ENCODE measurements around the gene SNAPC2. TPM values are rescaled to one million over a fixed set of nuclear protein-coding genes. Genes with fewer than 3 reads are reported as not detected.

SNAPC2 gene
- total RNA-seq, 6 experiments from 2014 or later = 22.3 to 27.1 (median 25.2) TPM

DNA sequence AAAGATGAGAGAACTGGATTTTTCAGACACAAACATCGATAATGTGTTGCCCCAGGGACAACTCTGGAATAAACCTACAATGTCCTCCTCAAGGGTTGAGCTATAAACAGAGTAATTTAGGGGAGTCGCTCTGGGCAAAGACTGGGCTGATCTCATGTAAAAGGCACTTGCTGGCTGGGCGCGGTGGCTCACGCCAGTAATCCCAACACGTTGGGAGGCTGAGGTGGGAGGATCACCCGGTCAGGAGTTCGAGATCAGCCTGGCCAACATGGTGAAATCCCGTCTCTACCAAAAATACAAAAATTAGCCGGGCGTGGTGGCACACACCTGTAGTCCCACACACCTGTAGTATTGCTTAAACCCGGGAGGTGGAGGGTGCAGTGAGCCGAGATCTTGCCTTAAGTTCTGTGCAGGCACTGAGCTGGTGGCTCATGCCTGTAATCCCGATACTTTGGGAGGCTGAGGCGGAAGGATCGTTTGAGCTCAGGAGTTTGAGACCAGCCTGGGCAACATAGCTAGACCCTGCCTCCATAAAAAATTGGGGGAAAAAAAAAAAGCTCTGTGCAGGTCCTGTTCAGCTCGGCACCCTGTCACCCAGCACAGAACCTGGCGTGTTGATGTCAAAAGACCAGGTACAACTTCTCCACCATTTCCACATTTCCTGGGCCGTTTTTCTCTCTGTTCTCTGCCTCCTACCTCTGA, 21.9 kb downstream of the SNAPC2 start:
- Mint-ChIP-seq H3K36me3 (ENCODE audit: low read depth) (peaks cover 13% of the 10 kb centered on the region; the same call in 1 of the 2 replicates), H3K27ac (no peak overlapping the region), H3K4me3 (peak overlapping the region; percentile 97), H3K27me3 (ENCODE audit: insufficient read depth) (peaks cover 6% of the 10 kb centered on the region; the same call in 1 of the 2 replicates), H3K4me1 (ENCODE audit: low read depth) (peaks cover 24% of the 10 kb centered on the region), H3K9me3 (no peaks in the 10 kb centered on the region)
- no peak for TF ChIP-seq CTCF (IDR thresholded peaks at IDR 0.05)
- DNase-seq = no peak

DNA sequence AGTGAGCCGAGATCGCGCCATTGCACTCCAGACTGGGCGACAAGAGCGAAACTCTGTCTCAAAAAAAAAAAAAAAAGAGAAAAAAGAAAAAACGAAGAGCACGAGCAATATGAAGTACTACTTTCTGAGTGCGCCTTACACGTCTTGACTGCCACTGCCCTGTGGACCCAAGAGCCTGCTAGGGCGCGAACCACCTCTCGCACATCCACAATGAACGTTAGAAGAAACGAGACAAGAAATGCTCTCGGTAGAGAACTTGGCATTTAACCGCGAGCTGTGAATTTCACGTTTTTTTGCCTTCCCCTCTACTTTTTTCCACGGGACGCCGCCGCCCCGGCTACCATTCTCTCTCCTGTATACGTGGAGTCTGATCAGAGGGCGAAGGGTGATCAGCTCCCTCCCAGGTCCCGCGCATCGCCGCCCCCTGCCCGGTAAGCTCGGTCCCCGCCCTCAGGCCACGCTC, 22.9 kb downstream of the SNAPC2 start:
- peaks cover 6% of the 10 kb centered on the region; the same call in 1 of the 2 replicates for H3K27me3 Mint-ChIP-seq (ENCODE audit: insufficient read depth)
- H3K4me3 Mint-ChIP-seq = peak overlapping the region; percentile 97
- H3K27ac Mint-ChIP-seq = peak overlapping the region; percentile 98
- H3K36me3 Mint-ChIP-seq (ENCODE audit: low read depth) = peaks cover 13% of the 10 kb centered on the region; the same call in 1 of the 2 replicates
- no peak for DNase-seq
- no peaks in the 10 kb centered on the region for H3K9me3 Mint-ChIP-seq
- TF ChIP-seq CTCF (IDR thresholded peaks at IDR 0.05) = no peak
- peaks cover 24% of the 10 kb centered on the region for H3K4me1 Mint-ChIP-seq (ENCODE audit: low read depth)

DNA sequence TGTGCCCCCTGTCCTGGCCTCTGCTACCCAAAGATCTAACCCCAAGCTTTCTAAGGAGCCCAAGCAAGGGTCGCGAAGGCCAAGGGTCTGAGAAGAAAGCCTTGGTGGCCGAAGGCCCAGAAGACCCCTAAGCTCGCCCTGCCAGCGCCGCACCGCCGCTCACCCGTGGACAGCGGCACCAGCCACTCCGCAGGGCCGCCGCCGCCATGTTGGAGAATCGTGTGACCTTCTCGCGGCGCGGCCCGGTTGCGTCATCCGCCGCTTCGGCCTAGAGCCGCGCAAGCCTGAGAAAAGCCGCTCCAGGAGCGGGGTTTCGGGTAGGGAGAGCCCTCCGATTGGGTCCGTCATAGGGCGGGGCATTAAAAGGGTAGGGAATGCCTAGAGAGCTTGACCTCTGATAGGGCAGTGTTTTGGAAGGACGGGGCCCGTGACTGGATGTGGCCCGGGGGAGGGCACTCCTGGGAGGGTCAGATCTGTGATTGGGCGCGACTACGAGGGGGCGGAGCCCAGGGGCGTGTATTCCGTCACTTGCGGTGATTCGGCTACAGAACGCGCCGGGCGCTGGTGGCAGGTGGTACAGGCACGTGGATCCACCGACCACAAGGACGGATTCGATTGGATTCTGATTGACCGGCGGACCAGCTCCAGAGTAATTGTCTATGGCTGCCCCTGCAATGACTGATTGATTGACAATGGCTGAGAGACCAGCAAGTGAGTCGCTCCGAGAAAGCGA, 23.5 kb downstream of the SNAPC2 start, which contains the start of gene TIMM44:
TSS of gene TIMM44 (minus strand) at position 223 of the 733 bp plus-strand sequence. CDS start at position 208, 15 bp downstream.
- peaks cover 24% of the 10 kb centered on the region for H3K4me1 Mint-ChIP-seq (ENCODE audit: low read depth)
- DNase-seq = peak; percentile 99
- H3K27ac Mint-ChIP-seq = peak within 1 kb of the TSS; percentile 98
- no peaks in the 10 kb centered on the region for H3K9me3 Mint-ChIP-seq
- H3K4me3 Mint-ChIP-seq = peak within 1 kb of the TSS; percentile 97
- peaks cover 13% of the 10 kb centered on the region; the same call in 1 of the 2 replicates for H3K36me3 Mint-ChIP-seq (ENCODE audit: low read depth)
- TF ChIP-seq CTCF (IDR thresholded peaks at IDR 0.05) = no peak
- peaks cover 6% of the 10 kb centered on the region; the same call in 1 of the 2 replicates for H3K27me3 Mint-ChIP-seq (ENCODE audit: insufficient read depth)

DNA sequence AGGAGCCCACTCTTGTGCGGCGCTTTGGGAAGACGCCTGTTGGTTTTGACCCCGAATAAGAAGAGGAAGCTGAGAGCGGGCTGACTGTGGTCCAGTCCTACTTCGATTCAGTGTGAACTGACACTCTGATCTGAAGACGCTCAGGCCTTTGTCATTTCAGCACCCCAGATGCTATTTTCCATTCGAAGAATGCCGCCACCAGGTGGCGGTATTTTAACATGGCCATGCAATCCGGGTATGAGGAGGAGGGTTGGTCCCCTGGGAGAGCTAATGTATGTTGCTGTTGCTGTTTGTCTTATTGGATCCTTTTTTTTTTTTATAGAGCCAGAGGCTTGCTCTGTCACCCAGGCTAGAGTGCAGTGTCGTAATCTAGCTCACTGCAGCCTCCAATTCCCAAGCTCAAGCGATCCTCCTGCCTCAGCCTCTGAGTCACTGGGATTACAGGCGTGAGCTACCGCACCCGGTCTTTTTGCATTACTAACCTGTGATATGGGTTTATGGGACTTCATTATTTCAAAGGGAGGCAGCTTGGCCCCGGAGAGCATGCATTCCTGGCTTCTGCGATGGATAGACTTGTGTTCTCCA, 24.1 kb downstream of the SNAPC2 start:
- Mint-ChIP-seq H3K27me3 (ENCODE audit: insufficient read depth) (peaks cover 6% of the 10 kb centered on the region; the same call in 1 of the 2 replicates), H3K36me3 (ENCODE audit: low read depth) (peaks cover 8% of the 10 kb centered on the region; the same call in 1 of the 2 replicates), H3K9me3 (no peaks in the 10 kb centered on the region), H3K4me1 (ENCODE audit: low read depth) (peaks cover 24% of the 10 kb centered on the region), H3K27ac (peak overlapping the region; percentile 98), H3K4me3 (peak overlapping the region; percentile 97)
- DNase-seq = peak; percentile 85
- TF ChIP-seq CTCF (IDR thresholded peaks at IDR 0.05) = peak; percentile 98

DNA sequence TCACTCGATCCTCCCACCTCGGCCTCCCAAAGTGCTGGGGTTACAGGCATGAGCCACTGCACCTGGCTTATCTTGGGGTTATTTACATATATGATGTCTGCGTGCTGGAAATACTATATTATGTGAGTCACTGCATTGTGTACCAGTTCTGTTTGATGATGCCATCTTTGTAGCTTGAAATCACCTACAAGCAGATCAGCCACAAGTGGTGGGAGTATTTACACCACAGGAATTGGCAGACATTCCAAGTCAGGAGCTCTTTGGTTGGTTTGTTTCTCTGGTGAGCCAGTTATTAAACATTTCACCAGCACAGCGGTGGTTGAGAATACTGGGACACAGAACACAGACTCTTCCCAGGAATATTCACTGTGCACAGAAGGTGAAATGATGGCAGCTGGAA, 27.8 kb downstream of the SNAPC2 start:
- TF ChIP-seq CTCF (IDR thresholded peaks at IDR 0.05) = no peak
- peak; percentile 11 for DNase-seq
- Mint-ChIP-seq H3K4me1 (ENCODE audit: low read depth) (peaks cover 15% of the 10 kb centered on the region), H3K9me3 (no peaks in the 10 kb centered on the region), H3K27me3 (ENCODE audit: insufficient read depth) (peaks cover 6% of the 10 kb centered on the region; the same call in 1 of the 2 replicates), H3K27ac (no peak overlapping the region), H3K36me3 (ENCODE audit: low read depth) (no peaks in the 10 kb centered on the region), H3K4me3 (no peak overlapping the region)
